HuH-7 (cell line): Measurements from ENCODE around the gene RFX2.
"Not testable (repeated sequence)": the region's sequence is repeated elsewhere in the genome, so short reads cannot be mapped to it uniquely, and the experiment has no call there.

ENCODE experiments used
- DNase-seq: peaks from one replicate; pipeline ENCODE4 v3.0.0; 2011; ENCODE audit warnings: low spot score

Gene RFX2

GRCh38 chr19:6012426-6013170 lies 97.7 kb downstream of the RFX2 start:
- no peak for DNase-seq

GRCh38 chr19:6011794-6012193 lies 98.5 kb downstream of the RFX2 start:
- DNase-seq = no peak

- DNase-seq = no peak
Observed at GRCh38 chr19:6011206-6011605, 99.1 kb downstream of the RFX2 start.

GRCh38 chr19:6010107-6010506 lies 100.2 kb downstream of the RFX2 start:
- DNase-seq = no peak

- DNase-seq = no peak
Observed at GRCh38 chr19:6007866-6008265, 102.4 kb downstream of the RFX2 start.

GRCh38 chr19:6006896-6007295 lies 103.4 kb downstream of the RFX2 start:
- DNase-seq = no peak

- DNase-seq = not testable (repeated sequence)
Observed at GRCh38 chr19:6006070-6006446, 104.2 kb downstream of the RFX2 start.

- no peak for DNase-seq
Observed at GRCh38 chr19:6005321-6006069, 104.8 kb downstream of the RFX2 start.

GRCh38 chr19:6003976-6004375 lies 106.3 kb downstream of the RFX2 start:
- no peak for DNase-seq

- no peak for DNase-seq
Observed at GRCh38 chr19:6002591-6002990, 107.7 kb downstream of the RFX2 start.

- no peak for DNase-seq
Observed at GRCh38 chr19:6000228-6000847, 110.0 kb downstream of the RFX2 start.

GRCh38 chr19:5999693-6000092 lies 110.6 kb downstream of the RFX2 start:
- no peak for DNase-seq

- DNase-seq = no peak
Observed at GRCh38 chr19:5997371-5997770, 112.9 kb downstream of the RFX2 start.

GRCh38 chr19:5996623-5997320 lies 113.5 kb downstream of the RFX2 start:
- DNase-seq = no peak

GRCh38 chr19:5996102-5996501 lies 114.2 kb downstream of the RFX2 start:
- DNase-seq = no peak

- DNase-seq = no peak
Observed at GRCh38 chr19:5995606-5996005, 114.7 kb downstream of the RFX2 start.

GRCh38 chr19:5994405-5995165 lies 115.7 kb downstream of the RFX2 start:
- no peak for DNase-seq

GRCh38 chr19:5993648-5994358 lies 116.5 kb downstream of the RFX2 start:
- no peak for DNase-seq

GRCh38 chr19:5993201-5993600 lies 117.1 kb downstream of the RFX2 start:
- no peak for DNase-seq

GRCh38 chr19:5992756-5993155 lies 117.5 kb downstream of the RFX2 start:
- DNase-seq = no peak

- no peak for DNase-seq
Observed at GRCh38 chr19:5991244-5991838, 119.0 kb downstream of the RFX2 start.
